Endothelial cell of umbilical vein (primary cell): ENCODE data around the gene DYRK1B. TPM values are rescaled to one million over a fixed set of nuclear protein-coding genes. Genes with fewer than 3 reads are reported as not detected.

Experiments
- BruUV-seq: library from RNA; stranded (reverse); fragments of 400-500 nt; replicated peaks from 2 replicates; lab custom pipeline; 2021; lab: Mats Ljungman, UMichigan
- CTCF ChIA-PET: fragments of 300-600, 350-600 bp; sonication (Branson Sonifier 250); formaldehyde crosslinking; loops from one replicate; lab custom pipeline; 2021; ENCODE audit warnings: antibody characterized with exemption, inconsistent platforms; lab: Charles Lee
- POLR2A ChIA-PET: fragments of 300-600, 350-600 bp; sonication (Branson Sonifier 250); formaldehyde crosslinking; loops from one replicate; lab custom pipeline; 2021; ENCODE audit warnings: antibody characterized with exemption, inconsistent platforms; lab: Charles Lee
- DNase-seq: peaks from one replicate; pipeline ENCODE4 v3.0.0-alpha.2; 2011; ENCODE audit warnings: low read depth, low spot score
- FAIRE-seq: peaks from 2 replicates; lab custom pipeline; 2011; peaks lifted over from hg19 to GRCh38; lab: Jason Lieb, UNC
- H2AFZ ChIP-seq: 2 replicates; pipeline ENCODE4 v1.6.0; 2012; ENCODE audit warnings: low read depth, low read length, control low read depth, inconsistent platforms
- H3K27ac ChIP-seq: 2 replicates; pipeline ENCODE4 v1.5.1; 2011; ENCODE audit warnings: low read depth, mild to moderate bottlenecking, control low read depth, low read length, moderate library complexity; ENCODE audit not compliant: insufficient read depth
- H3K27me3 ChIP-seq, 2 experiments: 2 replicates each; pipeline versions ENCODE4 v1.6.0 to v1.6.1; 2011; ENCODE audit warnings: low read length in 2 of 2, mixed read lengths in 1 of 2; ENCODE audit not compliant: control insufficient read depth in 2 of 2, insufficient read depth in 2 of 2
- H3K36me3 ChIP-seq, 2 experiments: 2 replicates in 1 of 2; 3 replicates in 1 of 2; pipeline ENCODE4 v1.5.1; 2011; ENCODE audit warnings: low read length in 2 of 2, mild to moderate bottlenecking in 1 of 2, moderate library complexity in 1 of 2; ENCODE audit not compliant: control insufficient read depth in 2 of 2, insufficient read depth in 2 of 2; ENCODE audit errors: extremely low read depth in 1 of 2
- H3K4me1 ChIP-seq: 3 replicates; pipeline ENCODE4 v1.5.1; 2011; ENCODE audit warnings: mild to moderate bottlenecking, low read length; ENCODE audit not compliant: control insufficient read depth, insufficient read depth; ENCODE audit errors: extremely low read depth
- H3K4me2 ChIP-seq: 2 replicates; pipeline ENCODE4 v1.6.1; 2011; ENCODE audit warnings: low read length, control low read depth, mixed read lengths; ENCODE audit not compliant: insufficient read depth
- H3K4me3 ChIP-seq, 3 experiments: fragments of 200-600 bp in 1 of 3; sonication (generic), shearing (Covaris generic) in 1 of 3; replicated peaks in 1 of 3; 2 replicates each; pipeline ENCODE4 v1.5.1; 2011 to 2016; ENCODE audit warnings: control low read depth in 3 of 3, low read length in 3 of 3, mild to moderate bottlenecking in 2 of 3, inconsistent platforms in 1 of 3, low read depth in 1 of 3, moderate library complexity in 1 of 3; ENCODE audit not compliant: insufficient read depth in 1 of 3
- H3K79me2 ChIP-seq: 2 replicates; pipeline ENCODE4 v1.6.0; 2012; ENCODE audit warnings: low read length, inconsistent platforms; ENCODE audit not compliant: control insufficient read depth, insufficient read depth
- H3K9ac ChIP-seq: replicated peaks from 2 replicates; pipeline ENCODE3; 2011; ENCODE audit warnings: low read length, control low read depth; ENCODE audit not compliant: insufficient read depth; ENCODE audit errors: extremely low read depth
- H3K9me1 ChIP-seq: replicated peaks from 3 replicates; pipeline ENCODE4 v1.6.0; 2011; ENCODE audit warnings: mild to moderate bottlenecking, low read length; ENCODE audit not compliant: control insufficient read depth, insufficient read depth; ENCODE audit errors: extremely low read depth
- H3K9me3 ChIP-seq: replicated peaks from 2 replicates; pipeline ENCODE4 v1.5.1; 2012; ENCODE audit warnings: low read length, inconsistent platforms; ENCODE audit not compliant: control insufficient read depth, insufficient read depth
- H4K20me1 ChIP-seq: replicated peaks from 2 replicates; pipeline ENCODE3; 2011; ENCODE audit warnings: mild to moderate bottlenecking, low read length; ENCODE audit not compliant: control insufficient read depth, insufficient read depth; ENCODE audit errors: extremely low read depth
- EZH2 ChIP-seq: IDR thresholded peaks from 2 replicates; pipeline ENCODE4 v1.6.1; 2012; ENCODE audit warnings: borderline replicate concordance, low read depth, mild to moderate bottlenecking, moderate library complexity, low read length, inconsistent platforms; ENCODE audit not compliant: severe bottlenecking
- FOS ChIP-seq: IDR thresholded peaks from 2 replicates; pipeline ENCODE4 v1.6.1; 2011; ENCODE audit warnings: mild to moderate bottlenecking, low read length, moderate library complexity, borderline replicate concordance; ENCODE audit not compliant: insufficient read depth
- GATA2 ChIP-seq: IDR thresholded peaks from 2 replicates; pipeline ENCODE4 v1.7.0; 2011; ENCODE audit warnings: low read depth, mild to moderate bottlenecking, moderate library complexity, mixed read lengths, low read length; ENCODE audit not compliant: insufficient read length, insufficient read depth
- JUN ChIP-seq: IDR thresholded peaks from 2 replicates; pipeline ENCODE4 v1.6.1; 2011; ENCODE audit warnings: borderline replicate concordance, low read depth; ENCODE audit not compliant: insufficient read length, insufficient read depth
- MAX ChIP-seq: IDR thresholded peaks from 2 replicates; pipeline ENCODE4 v1.6.1; 2011; ENCODE audit not compliant: insufficient read depth, insufficient read length
- MYC ChIP-seq: IDR thresholded peaks from one replicate; pipeline ENCODE4 v1.6.1; 2011; ENCODE audit warnings: mild to moderate bottlenecking, low read depth, low read length
- POLR2A ChIP-seq: IDR thresholded peaks from 2 replicates; pipeline ENCODE4 v1.6.1; 2012; ENCODE audit warnings: low read depth, mild to moderate bottlenecking, control low read depth, low read length
- POLR2AphosphoS5 ChIP-seq: IDR thresholded peaks from 2 replicates; pipeline ENCODE4 v1.6.1; 2012; ENCODE audit warnings: low read depth, mild to moderate bottlenecking, control low read depth, low read length, moderate library complexity; ENCODE audit not compliant: insufficient read depth
- dilution Hi-C: fragments of 300-500 bp; cut with MboI; formaldehyde crosslinking; loops from one replicate; pipeline ENCODE4 v1.15.0; 2019; ENCODE audit warnings: low sequenced_read_pairs; ENCODE audit not compliant: extremely low pct_ligation_motif_present
- intact Hi-C: fragments of 100-400 bp; cut with micrococcal nuclease; formaldehyde crosslinking; loops from one replicate; pipeline ENCODE4 v1.10.0; 2022
- polyA plus RNA-seq, 4 experiments: library from polyadenylated mRNA; depleted of rRNA in 3 of 4; stranded (reverse) in 3 of 4; unstranded in 1 of 4; fragments of >200 nt; gene quantifications; 2 replicates each; pipeline versions ENCODE4 v1.2.1 to v1.2.3, GENCODE V29; 2011 to 2012; ENCODE audit warnings: missing spikeins in 1 of 4
- total RNA-seq: library from RNA; stranded (reverse); gene quantifications from 2 replicates; pipeline ENCODE4 v1.2.3, GENCODE V29; 2021
- TF ChIP-seq, protein P1 (sequence below), 2 donors: IDR thresholded peaks; 1 replicate in 1 of 2; 2 replicates in 1 of 2; pipeline ENCODE4 v1.5.1; 2011; ENCODE audit warnings: low read length in 2 of 2, mild to moderate bottlenecking in 2 of 2, moderate library complexity in 2 of 2, control low read depth in 1 of 2, inconsistent platforms in 1 of 2, low read depth in 1 of 2; ENCODE audit not compliant: insufficient read depth in 1 of 2; ENCODE audit errors: extremely low read depth in 1 of 2

DYRK1B gene
- total and polyA plus RNA-seq, 2 donors (not counting 3 experiments of a cell fraction or from before 2014, with no cell fraction given), result 17.7 to 30.8 TPM

DNA sequence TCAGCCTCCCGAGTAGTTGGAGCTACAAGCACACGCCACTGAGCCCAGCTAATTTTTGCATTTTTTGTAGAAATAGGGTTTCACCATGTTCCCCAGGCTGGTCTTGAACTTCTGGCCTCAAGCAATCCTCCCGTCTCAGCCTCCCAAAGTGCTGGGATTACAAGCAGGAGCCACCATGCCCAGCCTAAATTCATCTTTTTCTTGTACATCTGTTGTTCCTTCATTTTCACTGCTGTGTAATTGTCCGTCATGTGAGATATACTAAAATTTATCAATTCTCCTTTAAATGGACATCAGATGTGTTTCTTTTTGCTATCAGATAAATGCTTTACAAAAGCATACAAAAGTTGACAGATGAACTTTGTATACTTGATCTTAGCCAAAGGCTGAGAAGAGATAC lies 22.9 kb downstream of the DYRK1B start:
- intact Hi-C loops, result no loop called here
- Histone ChIP-seq H3K4me3 (no peak overlapping the region), H3K79me2 (no peaks in the 10 kb centered on the region), H2AFZ (no peak overlapping the region), H3K9me3 (no peaks in the 10 kb centered on the region), H3K27ac (no peak overlapping the region), H3K4me1 (no peaks in the 10 kb centered on the region), H3K9me1 (no peaks in the 10 kb centered on the region), H3K4me2 (no peak overlapping the region), H3K9ac (no peak overlapping the region), H3K36me3 (no peaks in the 10 kb centered on the region), H4K20me1 (no peaks in the 10 kb centered on the region), H3K27me3 (no peaks in the 10 kb centered on the region)
- DNase-seq, result no peak
- TF ChIP-seq GATA2 (no peak), MAX (no peak), POLR2A (no peak)
- CTCF ChIA-PET, result no interaction called here
- no peak for FAIRE-seq
- BruUV-seq, result no TSS peak
- dilution Hi-C loops, result no loop called here
- POLR2A ChIA-PET, result no interaction called here

GRCh38 chr19:39810424-39810823 lies 23.5 kb downstream of the DYRK1B start:
- intact Hi-C loops, result no loop called here
- Histone ChIP-seq H3K4me2 (no peak overlapping the region), H3K36me3 (no peaks in the 10 kb centered on the region), H4K20me1 (no peaks in the 10 kb centered on the region), H3K27me3 (no peaks in the 10 kb centered on the region), H3K27ac (no peak overlapping the region), H3K4me3 (no peak overlapping the region), H3K4me1 (no peaks in the 10 kb centered on the region), H3K79me2 (no peaks in the 10 kb centered on the region), H3K9me1 (no peaks in the 10 kb centered on the region), H2AFZ (no peak overlapping the region), H3K9ac (no peak overlapping the region), H3K9me3 (no peaks in the 10 kb centered on the region)
- no peak for DNase-seq
- TF ChIP-seq, protein P1, sequence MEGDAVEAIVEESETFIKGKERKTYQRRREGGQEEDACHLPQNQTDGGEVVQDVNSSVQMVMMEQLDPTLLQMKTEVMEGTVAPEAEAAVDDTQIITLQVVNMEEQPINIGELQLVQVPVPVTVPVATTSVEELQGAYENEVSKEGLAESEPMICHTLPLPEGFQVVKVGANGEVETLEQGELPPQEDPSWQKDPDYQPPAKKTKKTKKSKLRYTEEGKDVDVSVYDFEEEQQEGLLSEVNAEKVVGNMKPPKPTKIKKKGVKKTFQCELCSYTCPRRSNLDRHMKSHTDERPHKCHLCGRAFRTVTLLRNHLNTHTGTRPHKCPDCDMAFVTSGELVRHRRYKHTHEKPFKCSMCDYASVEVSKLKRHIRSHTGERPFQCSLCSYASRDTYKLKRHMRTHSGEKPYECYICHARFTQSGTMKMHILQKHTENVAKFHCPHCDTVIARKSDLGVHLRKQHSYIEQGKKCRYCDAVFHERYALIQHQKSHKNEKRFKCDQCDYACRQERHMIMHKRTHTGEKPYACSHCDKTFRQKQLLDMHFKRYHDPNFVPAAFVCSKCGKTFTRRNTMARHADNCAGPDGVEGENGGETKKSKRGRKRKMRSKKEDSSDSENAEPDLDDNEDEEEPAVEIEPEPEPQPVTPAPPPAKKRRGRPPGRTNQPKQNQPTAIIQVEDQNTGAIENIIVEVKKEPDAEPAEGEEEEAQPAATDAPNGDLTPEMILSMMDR (IDR thresholded peaks at IDR 0.05; ENCODE audit: extremely low read depth in 1 of 2, insufficient read depth in 1 of 2, low read depth in 1 of 2, low read length in 2 of 2), result no peak
- TF ChIP-seq EZH2 (no peak), POLR2AphosphoS5 (no peak), MAX (no peak), MYC (no peak), FOS (no peak), GATA2 (no peak), POLR2A (no peak), JUN (no peak)
- POLR2A ChIA-PET, result interaction anchor here (0.6 kb wide), 1 partner anchor 23 kb away, joined by 8 read pairs; no protein-coding TSS in a partner anchor
- dilution Hi-C loops, result no loop called here
- FAIRE-seq, result no peak
- CTCF ChIA-PET, result no interaction called here
- no TSS peak for BruUV-seq
